HepG2 (cell line): Measurements from ENCODE around the gene TNNI3K.

Source experiments
- CTCF ChIP-seq: sonication (generic); formaldehyde crosslinking; IDR thresholded peaks from 2 replicates; pipeline ENCODE4 v1.5.0; 2020; ENCODE audit warnings: mild to moderate bottlenecking, missing genetic modification reagents, moderate library complexity
- FOXK2 ChIP-seq: fragments of 450-650 bp; IDR thresholded peaks from 2 replicates; pipeline ENCODE4 v1.6.1; 2016
- MNT ChIP-seq: fragments of 450-650 bp; IDR thresholded peaks from 2 replicates; pipeline ENCODE4 v1.6.1; 2016
- MTA1 ChIP-seq: sonication (generic); formaldehyde crosslinking; IDR thresholded peaks from 2 replicates; pipeline ENCODE4 v1.4.0; 2020; ENCODE audit warnings: missing genetic modification reagents, mild to moderate bottlenecking, borderline replicate concordance
- TFE3 ChIP-seq: IDR thresholded peaks from 2 replicates; pipeline ENCODE4 v1.6.1; 2016
- YY1 ChIP-seq: IDR thresholded peaks from 2 replicates; pipeline ENCODE4 v1.6.1; 2011; ENCODE audit warnings: low read length, low read depth, moderate library complexity, mild to moderate bottlenecking; ENCODE audit not compliant: insufficient read depth, insufficient replicate concordance
- ZEB1 ChIP-seq: IDR thresholded peaks from 2 replicates; pipeline ENCODE4 v1.6.1; 2012; ENCODE audit warnings: mild to moderate bottlenecking, low read depth, inconsistent platforms; ENCODE audit not compliant: insufficient replicate concordance
- ZNF180 ChIP-seq: sonication (generic); formaldehyde crosslinking; IDR thresholded peaks from 2 replicates; pipeline ENCODE4 v1.4.0; 2020; ENCODE audit warnings: low read depth, missing genetic modification reagents, borderline replicate concordance
- ZNF563 ChIP-seq: sonication (generic); formaldehyde crosslinking; IDR thresholded peaks from 2 replicates; pipeline ENCODE4 v1.8.0; 2022; ENCODE audit warnings: mild to moderate bottlenecking, moderate library complexity, missing genetic modification reagents
- ZNF597 ChIP-seq: sonication (generic); formaldehyde crosslinking; IDR thresholded peaks from 2 replicates; pipeline ENCODE4 v1.5.0; 2020; ENCODE audit warnings: missing genetic modification reagents

GRCh38 chr1:74357150-74357549 is 122.0 kb downstream of the TNNI3K start:
- no peak for TF ChIP-seq MNT
- TF ChIP-seq ZEB1, result no peak
- TF ChIP-seq YY1, result no peak
- TF ChIP-seq CTCF (CRISPR knock-in tag), result no peak
- no peak for TF ChIP-seq ZNF180 (CRISPR knock-in tag)
- TF ChIP-seq MTA1 (CRISPR knock-in tag), result no peak
- no peak for TF ChIP-seq FOXK2
- no peak for TF ChIP-seq ZNF563
- TF ChIP-seq TFE3 (CRISPR knock-in tag), result no peak
- TF ChIP-seq ZNF597 (CRISPR knock-in tag), result no peak
